Limb (tissue), 2 donors: ENCODE measurements around the gene CMBL.
"Not testable (repeated sequence)": the region's sequence is repeated elsewhere in the genome, so short reads cannot be mapped to it uniquely, and the experiment has no call there.

Source experiments
- DNase-seq, 2 donors: peaks; one replicate each; pipeline ENCODE4 v3.0.0-alpha.2; 2016; ENCODE audit errors: extremely low spot score in 2 of 2

Gene CMBL

GRCh38 chr5:10333154-10334006 lies 25.7 kb upstream of the CMBL start:
- DNase-seq, result peak in 1 of 2 donors; percentile 67

DNA sequence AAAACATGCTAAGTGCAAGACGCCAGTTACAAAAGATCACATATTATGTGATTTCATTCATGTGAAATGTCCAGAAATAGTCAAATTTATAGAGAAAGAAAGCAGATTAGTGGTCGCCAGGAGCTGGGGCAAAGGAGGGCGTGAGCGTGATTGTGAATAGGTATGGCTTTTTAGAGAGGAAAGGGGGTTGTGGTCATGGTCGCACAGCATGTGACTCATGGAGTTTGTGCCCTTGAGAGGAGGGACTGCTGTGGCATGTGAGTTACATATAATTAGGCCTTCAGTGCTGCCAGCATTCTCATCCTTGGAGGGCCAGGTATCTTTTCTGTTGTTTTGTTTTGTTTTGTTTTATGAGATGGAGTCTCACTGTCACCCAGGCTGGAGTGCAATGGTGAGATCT lies 24.6 kb upstream of the CMBL start:
- no peak for DNase-seq

- DNase-seq, result peak; percentile 71 to 76
These were observed 23.7 kb upstream of the CMBL start for GRCh38 chr5:10331341-10331796.

- no peak for DNase-seq
These were observed 23.0 kb upstream of the CMBL start for GRCh38 chr5:10330511-10331230.

- DNase-seq, result peak in 1 of 2 donors; percentile 35
These were observed 22.2 kb upstream of the CMBL start for GRCh38 chr5:10329820-10330481.

DNA sequence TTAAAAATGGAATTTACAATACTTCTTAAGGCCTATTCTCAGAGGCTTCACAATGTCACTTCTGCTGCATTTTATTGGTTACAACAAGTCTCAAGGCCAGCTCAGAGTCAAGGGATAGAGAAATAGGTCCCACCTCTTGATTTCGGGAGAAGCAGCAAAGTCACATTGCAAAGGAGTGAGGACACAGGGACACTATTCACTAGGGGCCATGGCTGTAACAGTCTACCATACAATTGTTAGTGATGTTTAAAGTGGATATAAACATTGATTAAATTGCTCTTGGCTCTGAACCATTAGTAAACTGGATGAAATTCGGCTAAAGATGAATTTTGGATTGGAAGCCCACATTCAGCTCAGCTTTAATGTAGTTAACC lies 21.7 kb upstream of the CMBL start:
- no peak for DNase-seq

GRCh38 chr5:10328323-10328722 lies 20.6 kb upstream of the CMBL start:
- DNase-seq, result no peak

- no peak for DNase-seq
These were observed 17.0 kb upstream of the CMBL start for GRCh38 chr5:10324518-10325370.

- DNase-seq, result no peak
These were observed 16.1 kb upstream of the CMBL start for GRCh38 chr5:10323588-10324488.

DNA sequence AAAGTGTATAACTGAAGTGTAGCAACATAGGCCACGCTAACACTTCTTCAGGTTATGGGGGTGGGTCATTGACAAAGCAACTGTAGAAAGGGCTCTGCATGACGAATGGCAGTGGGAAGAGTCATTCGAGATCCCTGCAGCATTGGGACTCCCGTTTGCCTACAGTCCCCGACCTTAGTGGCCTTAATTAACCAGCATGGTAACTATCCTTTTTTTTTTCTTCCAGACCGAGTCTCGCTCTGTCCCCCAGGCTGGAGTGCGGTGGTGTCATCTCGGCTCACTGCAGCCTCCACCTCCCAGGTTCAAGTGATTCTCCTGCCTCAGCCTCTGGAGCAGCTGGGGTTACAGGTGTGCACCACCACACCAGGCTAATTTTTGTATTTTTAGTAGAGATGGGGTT lies 14.2 kb upstream of the CMBL start:
- DNase-seq, result no peak

- no peak for DNase-seq
These were observed 13.1 kb upstream of the CMBL start for GRCh38 chr5:10320793-10321192.

DNA sequence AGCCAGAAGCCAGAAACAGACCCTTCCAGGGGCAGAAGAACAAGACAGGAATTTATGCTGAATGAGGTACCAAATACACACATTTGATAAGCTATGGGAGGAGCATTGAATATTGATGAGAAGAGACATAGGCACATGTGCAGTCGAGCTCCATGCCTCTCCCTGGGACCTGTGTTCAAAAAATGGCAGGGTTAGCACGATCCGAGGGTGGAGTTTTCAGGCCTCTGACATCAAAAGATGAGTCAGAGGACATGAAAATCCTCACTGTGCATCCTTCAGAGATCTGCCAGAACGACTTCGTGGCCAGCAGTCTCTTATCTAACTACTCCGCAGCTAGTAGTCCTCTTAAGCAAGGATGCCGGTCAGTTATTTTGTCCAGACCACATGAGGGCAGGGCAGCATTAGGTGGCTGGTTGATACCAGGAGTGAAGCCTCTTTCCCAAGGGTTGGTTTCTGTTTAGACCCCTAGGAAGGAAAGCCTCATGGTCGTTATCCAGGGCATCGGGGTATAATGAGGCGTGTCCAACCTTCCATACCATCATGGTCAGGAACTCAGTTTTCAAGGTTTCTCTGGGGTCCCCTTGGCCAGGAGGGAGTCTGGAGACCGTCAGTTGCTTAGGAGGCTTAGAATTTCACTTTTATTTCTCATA lies 11.6 kb upstream of the CMBL start:
- DNase-seq, result no peak

GRCh38 chr5:10317825-10318682 lies 10.4 kb upstream of the CMBL start:
- DNase-seq, result no peak

- no peak for DNase-seq
These were observed 8.3 kb upstream of the CMBL start for GRCh38 chr5:10315824-10316509.

- DNase-seq, result no peak
These were observed 7.5 kb upstream of the CMBL start for GRCh38 chr5:10315201-10315600.

GRCh38 chr5:10311595-10312425 lies 4.1 kb upstream of the CMBL start:
- DNase-seq, result no peak

DNA sequence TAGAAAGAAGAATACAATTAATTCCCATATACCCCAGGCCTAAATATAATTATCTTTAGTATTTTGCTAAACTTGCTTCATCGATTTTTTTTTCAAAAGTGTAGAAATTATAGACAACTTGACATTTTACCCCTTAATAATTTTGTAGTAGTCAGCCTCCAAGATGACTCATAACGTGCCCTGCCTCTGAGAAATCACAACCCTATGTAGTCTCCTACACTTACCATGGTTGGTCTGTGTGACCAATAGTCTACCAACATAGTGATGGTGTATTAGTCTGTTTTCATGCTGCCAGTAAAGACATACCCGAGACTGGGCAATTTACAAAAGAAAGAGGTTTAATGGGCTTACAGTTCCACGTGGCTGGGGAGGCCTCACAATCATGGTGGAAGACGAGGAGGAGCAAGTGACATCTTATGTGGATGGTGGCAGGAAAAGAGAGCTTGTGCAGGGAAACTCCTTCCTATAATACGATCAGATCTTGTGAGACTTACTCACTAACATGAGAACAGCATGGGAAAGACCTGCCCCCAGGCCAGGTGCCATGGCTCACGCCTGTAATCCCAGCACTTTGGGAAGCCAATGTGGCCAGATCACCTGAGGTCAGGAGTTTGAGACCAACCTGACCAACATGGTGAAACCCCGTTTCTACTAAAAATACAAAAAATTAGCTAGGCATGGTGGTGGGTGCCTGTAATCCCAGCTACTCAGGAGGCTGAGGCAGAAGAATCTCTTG lies 3.3 kb upstream of the CMBL start:
- DNase-seq, result not testable (repeated sequence)
